ENCODE results near the gene TRIM9.

TRIM9 gene

DNA sequence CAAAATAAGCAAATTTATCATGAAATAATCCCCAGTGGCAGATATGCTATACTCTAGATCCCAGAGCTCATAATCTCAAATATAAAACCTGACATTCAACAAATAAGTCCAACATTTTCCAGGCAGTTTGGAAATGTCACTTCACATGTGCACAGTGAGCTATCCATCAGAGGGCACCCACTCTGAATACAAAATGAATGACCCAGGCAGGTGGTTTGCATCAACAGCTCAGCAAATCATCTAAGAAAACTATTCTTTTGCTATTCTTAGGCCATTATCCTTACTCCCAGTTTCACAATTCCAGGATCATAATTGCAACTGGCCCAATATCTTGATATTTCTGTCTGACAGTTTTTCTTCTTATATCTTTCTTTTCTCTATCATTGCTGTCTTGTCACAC, 38.5 kb downstream of the TRIM9 start:
- Histone ChIP-seq H3K27ac (ENCODE audit: low read length) (no peak overlapping the region), H3K27me3 (ENCODE audit: low read depth, low read length) (no peaks in the 10 kb centered on the region), H3K9me3 (ENCODE audit: insufficient read depth, low read length) (no peaks in the 10 kb centered on the region), H3K36me3 (replicated peaks; ENCODE audit: low read depth, low read length) (no peaks in the 10 kb centered on the region), H2AFZ (ENCODE audit: low read depth, low read length) (no peak overlapping the region), H3K4me2 (ENCODE audit: low read length) (no peak overlapping the region), H3K79me2 (ENCODE audit: low read length) (no peaks in the 10 kb centered on the region), H3K9ac (ENCODE audit: low read length) (no peak overlapping the region), H3K4me3 (ENCODE audit: low read length) (no peak overlapping the region), H4K20me1 (ENCODE audit: insufficient read depth, low read length) (no peaks in the 10 kb centered on the region), H3K4me1 (ENCODE audit: low read length) (no peaks in the 10 kb centered on the region)
- TF ChIP-seq, protein P1, sequence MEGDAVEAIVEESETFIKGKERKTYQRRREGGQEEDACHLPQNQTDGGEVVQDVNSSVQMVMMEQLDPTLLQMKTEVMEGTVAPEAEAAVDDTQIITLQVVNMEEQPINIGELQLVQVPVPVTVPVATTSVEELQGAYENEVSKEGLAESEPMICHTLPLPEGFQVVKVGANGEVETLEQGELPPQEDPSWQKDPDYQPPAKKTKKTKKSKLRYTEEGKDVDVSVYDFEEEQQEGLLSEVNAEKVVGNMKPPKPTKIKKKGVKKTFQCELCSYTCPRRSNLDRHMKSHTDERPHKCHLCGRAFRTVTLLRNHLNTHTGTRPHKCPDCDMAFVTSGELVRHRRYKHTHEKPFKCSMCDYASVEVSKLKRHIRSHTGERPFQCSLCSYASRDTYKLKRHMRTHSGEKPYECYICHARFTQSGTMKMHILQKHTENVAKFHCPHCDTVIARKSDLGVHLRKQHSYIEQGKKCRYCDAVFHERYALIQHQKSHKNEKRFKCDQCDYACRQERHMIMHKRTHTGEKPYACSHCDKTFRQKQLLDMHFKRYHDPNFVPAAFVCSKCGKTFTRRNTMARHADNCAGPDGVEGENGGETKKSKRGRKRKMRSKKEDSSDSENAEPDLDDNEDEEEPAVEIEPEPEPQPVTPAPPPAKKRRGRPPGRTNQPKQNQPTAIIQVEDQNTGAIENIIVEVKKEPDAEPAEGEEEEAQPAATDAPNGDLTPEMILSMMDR (IDR thresholded peaks at IDR 0.05; ENCODE audit: low read depth, low read length), result no peak
- no peak for TF ChIP-seq EZH2phosphoT487 (IDR thresholded peaks at IDR 0.05; ENCODE audit: low read depth)

DNA sequence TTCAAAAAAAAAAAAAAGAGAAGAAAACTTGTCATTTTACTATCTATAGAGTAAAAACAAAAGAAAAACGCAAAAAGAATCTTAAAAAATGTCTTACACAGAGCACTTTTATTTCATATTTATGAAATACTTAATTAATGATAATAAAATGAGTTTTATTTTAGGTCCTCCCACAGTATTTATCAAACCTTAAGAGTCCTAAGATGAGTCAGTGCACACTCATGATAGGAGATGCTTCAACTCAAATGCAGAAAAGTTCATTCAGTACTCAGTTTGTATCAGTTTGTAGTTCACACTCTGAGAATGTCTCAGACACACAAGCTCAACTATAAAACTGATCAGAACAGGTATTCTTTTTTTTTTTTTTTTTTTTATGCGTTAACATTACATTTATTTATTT, 41.7 kb downstream of the TRIM9 start:
- no peak overlapping the region for H2AFZ ChIP-seq (ENCODE audit: low read depth, low read length)
- H3K36me3 ChIP-seq (replicated peaks; ENCODE audit: low read depth, low read length), result no peaks in the 10 kb centered on the region
- H3K4me2 ChIP-seq (ENCODE audit: low read length), result no peak overlapping the region
- no peaks in the 10 kb centered on the region for H3K4me1 ChIP-seq (ENCODE audit: low read length)
- no peaks in the 10 kb centered on the region for H3K27me3 ChIP-seq (ENCODE audit: low read depth, low read length)
- H4K20me1 ChIP-seq (ENCODE audit: insufficient read depth, low read length), result no peaks in the 10 kb centered on the region
- no peaks in the 10 kb centered on the region for H3K79me2 ChIP-seq (ENCODE audit: low read length)
- no peak overlapping the region for H3K27ac ChIP-seq (ENCODE audit: low read length)
- H3K9me3 ChIP-seq (ENCODE audit: insufficient read depth, low read length), result no peaks in the 10 kb centered on the region
- TF ChIP-seq EZH2phosphoT487 (IDR thresholded peaks at IDR 0.05; ENCODE audit: low read depth), result no peak
- TF ChIP-seq, protein P1 (IDR thresholded peaks at IDR 0.05; ENCODE audit: low read depth, low read length), result no peak
- no peak overlapping the region for H3K9ac ChIP-seq (ENCODE audit: low read length)
- no peak overlapping the region for H3K4me3 ChIP-seq (ENCODE audit: low read length)

DNA sequence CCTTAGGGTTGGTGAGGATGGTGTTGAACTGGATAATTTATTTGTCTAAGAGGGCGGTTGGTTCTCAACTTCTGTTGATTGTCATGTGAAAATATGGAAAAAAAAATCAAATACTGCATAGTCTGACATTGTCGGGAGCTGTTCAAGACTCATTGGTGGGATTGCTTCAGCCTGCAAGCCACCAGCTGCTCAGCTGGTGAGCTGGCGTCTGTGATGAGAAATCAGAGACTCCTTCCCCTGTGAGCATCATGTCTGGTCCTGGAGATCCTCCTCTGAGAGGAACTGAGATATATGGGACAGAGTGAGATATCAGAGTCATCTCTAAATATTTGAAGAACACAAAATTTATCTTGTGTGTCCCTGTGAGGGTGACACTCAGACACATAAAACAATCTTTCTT, 49.9 kb downstream of the TRIM9 start:
- Histone ChIP-seq H3K36me3 (replicated peaks; ENCODE audit: low read depth, low read length) (no peaks in the 10 kb centered on the region), H3K4me1 (ENCODE audit: low read length) (no peaks in the 10 kb centered on the region), H3K4me2 (ENCODE audit: low read length) (no peak overlapping the region), H3K27ac (ENCODE audit: low read length) (no peak overlapping the region), H2AFZ (ENCODE audit: low read depth, low read length) (no peak overlapping the region), H3K9ac (ENCODE audit: low read length) (no peak overlapping the region), H3K9me3 (ENCODE audit: insufficient read depth, low read length) (no peaks in the 10 kb centered on the region), H3K79me2 (ENCODE audit: low read length) (no peaks in the 10 kb centered on the region), H4K20me1 (ENCODE audit: insufficient read depth, low read length) (no peaks in the 10 kb centered on the region), H3K4me3 (ENCODE audit: low read length) (no peak overlapping the region), H3K27me3 (ENCODE audit: low read depth, low read length) (no peaks in the 10 kb centered on the region)
- no peak for TF ChIP-seq EZH2phosphoT487 (IDR thresholded peaks at IDR 0.05; ENCODE audit: low read depth)
- TF ChIP-seq, protein P1 (IDR thresholded peaks at IDR 0.05; ENCODE audit: low read depth, low read length), result no peak

DNA sequence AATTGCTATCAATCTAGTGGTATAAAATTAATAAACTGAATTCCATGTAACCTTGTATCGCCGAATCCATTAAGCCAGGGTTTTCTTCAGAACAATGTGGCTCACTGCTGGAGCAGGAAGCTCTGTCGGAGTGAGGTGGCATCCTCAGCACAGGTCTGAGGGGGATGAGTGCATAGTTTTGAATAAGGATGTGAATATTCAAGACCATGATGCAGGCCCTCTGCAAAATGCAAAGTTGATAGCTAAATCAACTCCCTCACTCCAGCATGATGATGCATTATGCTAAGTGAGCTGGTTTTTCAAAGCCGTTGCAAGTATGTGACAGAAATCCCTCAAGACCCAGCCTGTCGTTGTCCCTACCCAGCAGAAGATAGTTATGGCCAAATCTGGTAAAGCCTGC, 53.0 kb downstream of the TRIM9 start:
- Histone ChIP-seq H3K9ac (ENCODE audit: low read length) (no peak overlapping the region), H4K20me1 (ENCODE audit: insufficient read depth, low read length) (no peaks in the 10 kb centered on the region), H3K27me3 (ENCODE audit: low read depth, low read length) (no peaks in the 10 kb centered on the region), H3K36me3 (replicated peaks; ENCODE audit: low read depth, low read length) (no peaks in the 10 kb centered on the region), H3K79me2 (ENCODE audit: low read length) (no peaks in the 10 kb centered on the region), H3K4me3 (ENCODE audit: low read length) (no peak overlapping the region), H3K4me1 (ENCODE audit: low read length) (peaks cover 4% of the 10 kb centered on the region; the same call in 1 of the 2 replicates), H2AFZ (ENCODE audit: low read depth, low read length) (no peak overlapping the region), H3K27ac (ENCODE audit: low read length) (no peak overlapping the region), H3K9me3 (ENCODE audit: insufficient read depth, low read length) (no peaks in the 10 kb centered on the region), H3K4me2 (ENCODE audit: low read length) (no peak overlapping the region)
- TF ChIP-seq, protein P1 (IDR thresholded peaks at IDR 0.05; ENCODE audit: low read depth, low read length), result no peak
- no peak for TF ChIP-seq EZH2phosphoT487 (IDR thresholded peaks at IDR 0.05; ENCODE audit: low read depth)

Data from OCI-LY3 (cell line).